Stimulated activated CD4-positive, alpha-beta T cell treated with anti-CD3 and anti-CD28 coated beads, Interleukin-4, amount 100 ng/mL, for 4 hours (primary cell): ENCODE results near the gene OR6V1.
"Not testable (repeated sequence)": the region's sequence is repeated elsewhere in the genome, so short reads cannot be mapped to it uniquely, and the experiment has no call there.

Experiments
- DNase-seq, 2 experiments: peaks; one replicate each; pipeline ENCODE4 v3.0.0-alpha.2; 2020

OR6V1 gene

GRCh38 chr7:143043391-143043790, 8.8 kb upstream of the OR6V1 start:
- no peak for DNase-seq

- DNase-seq, result no peak
Observed at GRCh38 chr7:143046426-143046851, 5.7 kb upstream of the OR6V1 start.

GRCh38 chr7:143047326-143047725, 4.8 kb upstream of the OR6V1 start:
- no peak for DNase-seq

GRCh38 chr7:143048827-143049226, 3.3 kb upstream of the OR6V1 start:
- no peak for DNase-seq

- DNase-seq, result no peak
Observed at GRCh38 chr7:143049362-143049761, 2.8 kb upstream of the OR6V1 start.

GRCh38 chr7:143050931-143051330, 1.2 kb upstream of the OR6V1 start:
- no peak for DNase-seq

- no peak for DNase-seq
Observed at GRCh38 chr7:143054621-143055020, 2.5 kb downstream of the OR6V1 start.

- DNase-seq, result no peak
Observed at GRCh38 chr7:143055754-143056153, 3.6 kb downstream of the OR6V1 start.

- DNase-seq, result no peak
Observed at GRCh38 chr7:143063741-143064140, 11.6 kb downstream of the OR6V1 start.

- no peak for DNase-seq
Observed at GRCh38 chr7:143068446-143068845, 16.3 kb downstream of the OR6V1 start.

- no peak for DNase-seq
Observed at GRCh38 chr7:143069912-143070500, 17.9 kb downstream of the OR6V1 start.

- DNase-seq, result no peak
Observed at GRCh38 chr7:143073556-143073955, 21.4 kb downstream of the OR6V1 start.

- DNase-seq, result no peak
Observed at GRCh38 chr7:143074141-143074540, 22.0 kb downstream of the OR6V1 start.

- no peak for DNase-seq
Observed at GRCh38 chr7:143085109-143085508, 33.0 kb downstream of the OR6V1 start.

GRCh38 chr7:143085610-143086009, 33.5 kb downstream of the OR6V1 start:
- not testable (repeated sequence) for DNase-seq

GRCh38 chr7:143088549-143089231, 36.5 kb downstream of the OR6V1 start:
- not testable (repeated sequence) for DNase-seq

GRCh38 chr7:143096146-143096545, 44.0 kb downstream of the OR6V1 start:
- DNase-seq, result no peak

GRCh38 chr7:143099579-143099978, 47.4 kb downstream of the OR6V1 start:
- DNase-seq, result not testable (repeated sequence)
